GM21381 (cell line): ENCODE measurements around the gene DDX1.
"Not testable (repeated sequence)": the region's sequence is repeated elsewhere in the genome, so short reads cannot be mapped to it uniquely, and the experiment has no call there.

Source experiments
- ATAC-seq: cut with Tn5 transposase; IDR thresholded peaks from one replicate; pipeline ENCODE4 v1.9.1; 2021; ENCODE audit warnings: mild to moderate bottlenecking, moderate library complexity; ENCODE audit not compliant: unreplicated experiment

DDX1 gene

GRCh38 chr2:15672961-15673918 lies 81.6 kb downstream of the DDX1 start:
- no peak for ATAC-seq

GRCh38 chr2:15673919-15674636 lies 82.4 kb downstream of the DDX1 start:
- ATAC-seq, result no peak

GRCh38 chr2:15674637-15675455 lies 83.2 kb downstream of the DDX1 start:
- no peak for ATAC-seq

GRCh38 chr2:15675456-15676195 lies 84.0 kb downstream of the DDX1 start:
- no peak for ATAC-seq

GRCh38 chr2:15677141-15677843 lies 85.6 kb downstream of the DDX1 start:
- no peak for ATAC-seq

GRCh38 chr2:15678346-15678745 lies 86.7 kb downstream of the DDX1 start:
- no peak for ATAC-seq

- no peak for ATAC-seq
Measured at GRCh38 chr2:15678909-15679308, 87.2 kb downstream of the DDX1 start.

- ATAC-seq, result no peak
Measured at GRCh38 chr2:15679386-15679924, 87.8 kb downstream of the DDX1 start.

GRCh38 chr2:15680132-15680531 lies 88.5 kb downstream of the DDX1 start:
- ATAC-seq, result not testable (repeated sequence)
